WERI-Rb-1 (cell line): ENCODE results near the gene TBC1D9B.

Source experiments
- DNase-seq: peaks from one replicate; pipeline ENCODE4 v3.0.0-alpha.2; 2020
- H3K27ac ChIP-seq: fragments of 250-450 bp; sonication (Bioruptor Pico); 2 replicates; pipeline ENCODE4 v1.5.1; 2020; ENCODE audit warnings: mild to moderate bottlenecking, moderate library complexity
- H3K27me3 ChIP-seq: fragments of 250-450 bp; sonication (Bioruptor Pico); 2 replicates; pipeline ENCODE4 v1.5.1; 2021; ENCODE audit warnings: mild to moderate bottlenecking, low read depth, moderate library complexity; ENCODE audit not compliant: insufficient read depth, severe bottlenecking
- H3K36me3 ChIP-seq: fragments of 250-450 bp; sonication (Bioruptor Pico); 2 replicates; pipeline ENCODE4 v1.5.1; 2020; ENCODE audit warnings: mild to moderate bottlenecking, moderate library complexity
- H3K4me3 ChIP-seq: 2 replicates; pipeline ENCODE4 v1.5.1; 2011; ENCODE audit warnings: low read depth, mild to moderate bottlenecking, control low read depth, low read length
- H3K9me3 ChIP-seq: fragments of 250-450 bp; sonication (Bioruptor Pico); 2 replicates; pipeline ENCODE4 v1.5.1; 2021; ENCODE audit warnings: mild to moderate bottlenecking, moderate library complexity; ENCODE audit not compliant: severe bottlenecking
- CTCF ChIP-seq: IDR thresholded peaks from 2 replicates; pipeline ENCODE4 v1.5.1; 2011; ENCODE audit warnings: low read depth, mild to moderate bottlenecking, control low read depth, inconsistent platforms, low read length

The TBC1D9B gene

GRCh38 chr5:179817890-179818745, 89.6 kb downstream of the TBC1D9B start:
- Histone ChIP-seq H3K36me3 (no peaks in the 10 kb centered on the region; the same call in 1 of the 2 replicates), H3K4me3 (peak overlapping the region; percentile 43), H3K9me3 (no peaks in the 10 kb centered on the region), H3K27me3 (no peaks in the 10 kb centered on the region), H3K27ac (peak overlapping the region; percentile 87)
- no peak for TF ChIP-seq CTCF
- DNase-seq: no peak

- Histone ChIP-seq H3K9me3 (no peaks in the 10 kb centered on the region), H3K36me3 (no peaks in the 10 kb centered on the region), H3K27me3 (no peaks in the 10 kb centered on the region), H3K27ac (no peak overlapping the region), H3K4me3 (no peak overlapping the region)
- TF ChIP-seq CTCF: no peak
- DNase-seq: no peak
These were observed 90.2 kb downstream of the TBC1D9B start for GRCh38 chr5:179817470-179817840.

GRCh38 chr5:179816796-179817469, 90.8 kb downstream of the TBC1D9B start:
- Histone ChIP-seq H3K4me3 (no peak overlapping the region), H3K36me3 (no peaks in the 10 kb centered on the region), H3K9me3 (no peaks in the 10 kb centered on the region), H3K27me3 (no peaks in the 10 kb centered on the region), H3K27ac (no peak overlapping the region)
- no peak for TF ChIP-seq CTCF
- no peak for DNase-seq

- Histone ChIP-seq H3K36me3 (no peaks in the 10 kb centered on the region), H3K27me3 (no peaks in the 10 kb centered on the region), H3K9me3 (no peaks in the 10 kb centered on the region), H3K4me3 (no peak overlapping the region), H3K27ac (no peak overlapping the region)
- DNase-seq: no peak
- no peak for TF ChIP-seq CTCF
These were observed 91.3 kb downstream of the TBC1D9B start for GRCh38 chr5:179816401-179816795.

- no peaks in the 10 kb centered on the region for H3K36me3 ChIP-seq
- no peak for DNase-seq
- H3K9me3 ChIP-seq: no peaks in the 10 kb centered on the region
- no peak for TF ChIP-seq CTCF
- H3K27me3 ChIP-seq: no peaks in the 10 kb centered on the region
- H3K4me3 ChIP-seq: no peak overlapping the region
- no peak overlapping the region for H3K27ac ChIP-seq
These were observed 92.0 kb downstream of the TBC1D9B start for GRCh38 chr5:179815491-179816249.
